AG04450 (cell line): ENCODE measurements around the gene PILRA. TPM values are rescaled to one million over a fixed set of nuclear protein-coding genes. Genes with fewer than 3 reads are reported as not detected.
"Not testable (repeated sequence)": the region's sequence is repeated elsewhere in the genome, so short reads cannot be mapped to it uniquely, and the experiment has no call there.

Source experiments
- CTCF ChIA-PET: fragments of 300-600, 350-600 bp; formaldehyde crosslinking; extraction: SDS; loops from one replicate; lab custom pipeline; 2022; ENCODE audit warnings: antibody characterized with exemption, inconsistent platforms; lab: Charles Lee
- POLR2A ChIA-PET: fragments of 350-600 bp; formaldehyde crosslinking; extraction: SDS; loops from one replicate; lab custom pipeline; 2021; ENCODE audit warnings: antibody characterized with exemption, inconsistent platforms; lab: Yijun Ruan, JAX
- DNase-seq: peaks from one replicate; pipeline ENCODE4 v3.0.0-alpha.2; 2011; ENCODE audit warnings: low read depth, low spot score
- H3K27ac ChIP-seq: one replicate; pipeline ENCODE4 v1.5.1; 2012; ENCODE audit warnings: low read depth, low read length, control low read depth
- H3K27me3 ChIP-seq: one replicate; pipeline ENCODE4 v1.6.0; 2012; ENCODE audit warnings: low read length; ENCODE audit not compliant: control insufficient read depth, insufficient read depth
- H3K4me3 ChIP-seq: 2 replicates; pipeline ENCODE4 v1.5.1; 2011; ENCODE audit warnings: mild to moderate bottlenecking, low read depth, low read length, control low read depth
- H3K9me3 ChIP-seq: 2 replicates; pipeline ENCODE4 v1.5.1; 2012; ENCODE audit warnings: low read length; ENCODE audit not compliant: control insufficient read depth, insufficient read depth
- CTCF ChIP-seq: IDR thresholded peaks from 2 replicates; pipeline ENCODE4 v1.5.1; 2011; ENCODE audit warnings: low read depth, low read length, control low read depth, inconsistent platforms
- polyA plus RNA-seq: library from polyadenylated mRNA; depleted of rRNA; stranded (reverse); fragments of >200 nt; gene quantifications from 2 replicates; pipeline ENCODE4 v1.2.3, GENCODE V29; 2011

Gene PILRA
- polyA plus RNA-seq, 1 experiment, result 0.30 TPM

GRCh38 chr7:100348805-100349204 lies 24.5 kb upstream of the PILRA start:
- no peaks in the 10 kb centered on the region for H3K9me3 ChIP-seq
- no peak for TF ChIP-seq CTCF
- no peak for DNase-seq
- no peaks in the 10 kb centered on the region for H3K27me3 ChIP-seq
- H3K27ac ChIP-seq, result no peak overlapping the region
- ChIA-PET CTCF (interaction anchor here (0.6 to 0.7 kb wide), 2 partner anchors 203 to 342 kb away, joined by 3 to 5 read pairs; no protein-coding TSS in a partner anchor), POLR2A (no interaction called here)
- no peak overlapping the region for H3K4me3 ChIP-seq

- H3K27me3 ChIP-seq, result no peaks in the 10 kb centered on the region
- ChIA-PET CTCF (no interaction called here), POLR2A (no interaction called here)
- no peaks in the 10 kb centered on the region for H3K9me3 ChIP-seq
- no peak overlapping the region for H3K27ac ChIP-seq
- H3K4me3 ChIP-seq, result no peak overlapping the region
- no peak for DNase-seq
- no peak for TF ChIP-seq CTCF
Observed at GRCh38 chr7:100349757-100350156, 23.5 kb upstream of the PILRA start.

- no peak for TF ChIP-seq CTCF
- Histone ChIP-seq H3K27me3 (no peaks in the 10 kb centered on the region), H3K27ac (no peak overlapping the region), H3K4me3 (no peak overlapping the region), H3K9me3 (no peaks in the 10 kb centered on the region)
- no peak for DNase-seq
- ChIA-PET POLR2A (no interaction called here), CTCF (no interaction called here)
Observed at GRCh38 chr7:100351657-100352058, 21.6 kb upstream of the PILRA start.

DNA sequence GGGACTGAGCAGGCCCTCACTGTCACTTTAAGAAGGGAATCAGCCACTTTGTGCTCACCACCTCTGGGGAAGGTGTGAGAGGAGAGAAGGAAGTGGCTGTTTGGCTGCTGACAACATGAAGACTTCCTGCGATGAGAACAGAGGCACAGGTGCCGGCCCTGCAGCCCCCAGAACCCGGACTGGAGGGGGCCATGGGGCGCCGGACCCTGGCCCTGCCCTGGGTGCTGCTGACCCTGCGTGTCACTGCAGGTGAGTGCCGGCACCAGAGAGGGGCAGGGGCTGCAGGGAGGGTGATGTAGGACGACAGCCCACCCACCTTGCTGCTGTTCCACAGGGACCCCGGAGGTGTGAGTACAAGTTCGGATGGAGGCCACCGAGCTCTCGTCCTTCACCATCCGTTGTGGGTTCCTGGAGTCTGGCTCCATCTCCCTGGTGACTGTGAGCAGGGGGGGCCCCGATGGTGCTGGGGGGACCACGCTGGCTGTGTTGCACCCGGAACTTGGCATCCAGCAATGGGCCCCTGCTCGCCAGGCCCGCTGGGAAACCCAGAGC lies 21.0 kb upstream of the PILRA start:
- POLR2A ChIA-PET, H3K4me3 ChIP-seq, H3K9me3 ChIP-seq, H3K27me3 ChIP-seq, H3K27ac ChIP-seq, CTCF ChIA-PET, DNase-seq: not testable (repeated sequence)

DNA sequence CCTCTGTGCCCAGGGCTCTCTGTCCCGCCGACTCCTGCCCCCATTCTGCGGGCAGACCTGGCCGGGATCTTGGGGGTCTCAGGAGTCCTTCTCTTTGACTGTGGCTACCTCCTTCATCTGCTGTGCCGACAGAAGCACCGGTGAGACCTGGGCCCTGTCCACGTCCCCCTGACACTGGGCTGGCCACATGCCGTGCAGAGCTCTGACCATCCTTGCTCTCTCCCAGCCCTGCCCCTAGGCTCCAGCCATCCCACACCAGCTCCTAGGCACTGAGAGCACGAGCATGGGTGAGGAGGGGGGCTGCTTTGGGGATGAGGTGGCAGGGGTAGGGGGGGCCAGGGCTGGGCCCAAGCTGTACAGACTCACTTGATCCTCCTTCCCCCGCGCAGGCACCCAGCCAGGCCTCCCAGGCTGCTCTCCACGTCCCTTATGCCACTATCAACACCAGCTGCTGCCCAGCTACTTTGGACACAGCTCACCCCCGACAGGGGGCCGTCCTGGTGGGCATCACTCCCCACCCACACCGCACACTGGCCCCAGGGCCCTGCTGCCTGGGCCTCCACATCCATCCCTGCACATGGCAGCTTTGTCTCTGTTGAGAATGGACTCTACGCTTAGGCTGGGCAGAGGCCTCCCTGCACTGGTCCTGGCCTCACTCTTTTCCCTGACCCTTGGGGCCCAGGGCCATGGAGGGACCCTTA lies 20.2 kb upstream of the PILRA start:
- Histone ChIP-seq H3K27me3 (no peaks in the 10 kb centered on the region), H3K27ac (no peak overlapping the region), H3K9me3 (no peaks in the 10 kb centered on the region), H3K4me3 (no peak overlapping the region)
- TF ChIP-seq CTCF, result no peak
- ChIA-PET POLR2A (no interaction called here), CTCF (no interaction called here)
- no peak for DNase-seq
